Activated naive CD8-positive, alpha-beta T cell treated with anti-CD3 and anti-CD28 coated beads for 36 hours (primary cell): ENCODE results near the gene RXRA. TPM values are rescaled to one million over a fixed set of nuclear protein-coding genes. Genes with fewer than 3 reads are reported as not detected.

ENCODE experiments used
- DNase-seq: peaks from one replicate; pipeline ENCODE4 v3.0.0; 2021
- H3K27ac Mint-ChIP-seq: one replicate; pipeline ENCODE4 v1.8.0; 2022; ENCODE audit warnings: mild to moderate bottlenecking, moderate library complexity, mixed read lengths
- H3K27me3 Mint-ChIP-seq: one replicate; pipeline ENCODE4 v1.8.0; 2022; ENCODE audit warnings: mild to moderate bottlenecking, mixed read lengths
- H3K36me3 Mint-ChIP-seq: one replicate; pipeline ENCODE4 v1.8.0; 2021; ENCODE audit warnings: mild to moderate bottlenecking, mixed read lengths
- H3K4me1 Mint-ChIP-seq: one replicate; pipeline ENCODE4 v1.8.0; 2021; ENCODE audit warnings: mixed read lengths
- H3K4me3 Mint-ChIP-seq: one replicate; pipeline ENCODE4 v1.8.0; 2022; ENCODE audit warnings: mild to moderate bottlenecking, moderate library complexity, mixed read lengths
- H3K9me3 Mint-ChIP-seq: one replicate; pipeline ENCODE4 v1.8.0; 2022; ENCODE audit warnings: mixed read lengths
- total RNA-seq, 2 experiments: library from RNA; stranded (reverse); gene quantifications; one replicate each; pipeline ENCODE4 v1.2.3, GENCODE V29; 2021

RXRA gene
- total RNA-seq, 2 experiments from 2014 or later: 11.0 to 11.4 TPM

DNA sequence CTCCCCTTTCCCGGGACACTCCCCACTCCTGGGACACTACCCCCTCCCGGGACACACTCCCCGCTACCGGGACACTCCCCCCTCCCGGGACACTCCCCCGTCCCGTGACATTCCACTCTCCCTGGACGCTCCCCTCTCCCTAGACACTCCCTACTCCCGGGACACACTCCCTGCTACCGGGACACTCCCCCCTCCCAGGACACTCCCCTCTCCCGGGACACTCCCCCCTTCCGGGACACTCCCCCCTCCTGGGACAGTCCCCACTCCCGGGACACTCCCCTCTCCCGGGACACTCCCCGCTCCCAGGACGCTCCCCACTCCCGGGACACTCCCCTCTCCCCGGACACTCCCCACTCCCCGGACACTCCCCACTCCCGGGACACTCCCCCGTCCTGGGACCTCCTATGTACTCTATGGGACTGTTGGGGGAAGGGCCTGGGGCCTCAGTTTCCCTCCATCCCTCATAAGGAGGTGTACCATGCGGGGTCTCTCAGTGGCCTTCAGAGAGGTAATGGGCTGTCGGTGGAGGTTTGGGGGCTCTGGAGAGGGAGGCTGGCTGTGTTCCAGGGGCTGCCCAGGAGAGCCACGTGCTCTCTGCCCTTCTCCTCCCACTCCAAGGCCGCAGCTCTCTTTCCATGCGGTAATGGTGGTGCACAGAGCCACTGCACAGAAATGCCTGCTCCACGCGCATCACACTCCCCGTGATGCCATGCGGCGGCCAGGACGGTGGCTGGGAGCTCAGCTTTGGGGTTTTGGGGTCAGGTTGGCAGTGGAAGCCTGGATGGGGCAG, 96.2 kb downstream of the RXRA start:
- Mint-ChIP-seq H3K27me3 (no peaks in the 10 kb centered on the region), H3K36me3 (no peaks in the 10 kb centered on the region), H3K4me3 (no peak overlapping the region), H3K4me1 (no peaks in the 10 kb centered on the region), H3K27ac (no peak overlapping the region), H3K9me3 (no peaks in the 10 kb centered on the region)
- DNase-seq: no peak

DNA sequence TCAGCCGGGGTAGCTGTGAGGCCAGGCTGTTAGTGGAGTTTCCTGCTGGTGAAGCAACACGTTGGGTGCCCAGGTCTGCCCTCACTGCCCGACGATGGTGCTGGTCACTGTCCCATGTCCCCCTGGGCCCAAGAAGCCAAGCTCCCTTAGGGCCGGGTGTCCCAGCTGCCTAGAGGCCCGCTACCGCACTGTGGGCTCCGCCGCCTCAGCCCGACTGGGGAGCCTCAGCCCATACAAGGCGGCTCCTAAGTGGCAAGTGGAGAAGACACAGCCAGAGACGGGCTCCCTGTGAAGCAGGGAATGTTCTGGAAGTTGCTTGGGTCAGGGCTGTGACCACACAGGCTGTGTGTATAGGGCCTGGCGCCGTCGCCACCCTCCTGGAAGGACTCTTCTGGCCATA, 96.9 kb downstream of the RXRA start:
- Mint-ChIP-seq H3K36me3 (no peaks in the 10 kb centered on the region), H3K4me3 (no peak overlapping the region), H3K9me3 (no peaks in the 10 kb centered on the region), H3K27me3 (no peaks in the 10 kb centered on the region), H3K27ac (no peak overlapping the region), H3K4me1 (no peaks in the 10 kb centered on the region)
- no peak for DNase-seq

DNA sequence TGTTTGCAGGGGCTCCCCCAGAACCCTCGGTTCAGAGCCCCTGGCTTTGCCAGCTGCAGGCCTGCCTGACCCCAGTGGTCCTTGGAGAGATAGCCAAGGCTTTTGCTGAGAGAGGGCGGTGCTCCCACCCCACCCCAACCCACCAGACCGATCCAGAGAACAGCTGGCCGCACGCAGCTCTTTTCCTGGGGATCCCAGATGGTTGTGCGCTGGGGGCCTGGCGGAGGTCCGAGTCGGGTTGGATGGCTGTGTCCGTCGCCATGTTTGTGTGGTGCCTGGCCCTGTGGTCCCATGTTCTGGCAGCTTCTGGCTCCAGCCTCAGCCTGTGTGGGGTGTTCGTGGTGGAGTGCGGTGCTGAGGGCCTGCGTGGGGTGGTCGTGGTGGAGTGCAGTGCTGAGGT, 97.5 kb downstream of the RXRA start:
- H3K9me3 Mint-ChIP-seq: no peaks in the 10 kb centered on the region
- H3K27ac Mint-ChIP-seq: no peak overlapping the region
- no peaks in the 10 kb centered on the region for H3K36me3 Mint-ChIP-seq
- H3K27me3 Mint-ChIP-seq: no peaks in the 10 kb centered on the region
- H3K4me3 Mint-ChIP-seq: no peak overlapping the region
- H3K4me1 Mint-ChIP-seq: no peaks in the 10 kb centered on the region
- DNase-seq: no peak

DNA sequence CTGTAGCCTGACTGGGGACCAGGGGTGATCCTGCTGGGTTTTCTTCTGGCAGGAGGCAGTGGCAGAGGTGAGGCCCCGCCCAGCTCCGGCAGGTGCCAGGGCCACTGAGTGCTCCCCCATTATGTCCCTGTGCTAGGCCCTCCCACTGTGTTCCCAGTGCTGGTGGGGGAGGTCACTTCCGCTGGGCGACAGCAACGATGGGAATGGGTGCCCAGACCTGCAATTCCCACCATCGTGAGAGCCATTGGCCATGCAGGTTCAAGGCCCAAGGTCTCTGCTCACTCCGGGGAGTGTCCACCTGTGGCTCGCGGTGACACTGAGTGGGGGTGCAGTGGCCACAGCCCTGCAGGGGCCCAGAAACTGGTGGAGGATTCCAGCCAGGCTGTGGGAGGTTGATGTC, 98.6 kb downstream of the RXRA start:
- DNase-seq: no peak
- no peaks in the 10 kb centered on the region for H3K9me3 Mint-ChIP-seq
- no peaks in the 10 kb centered on the region for H3K27me3 Mint-ChIP-seq
- no peak overlapping the region for H3K4me3 Mint-ChIP-seq
- no peaks in the 10 kb centered on the region for H3K36me3 Mint-ChIP-seq
- H3K27ac Mint-ChIP-seq: no peak overlapping the region
- H3K4me1 Mint-ChIP-seq: no peaks in the 10 kb centered on the region

DNA sequence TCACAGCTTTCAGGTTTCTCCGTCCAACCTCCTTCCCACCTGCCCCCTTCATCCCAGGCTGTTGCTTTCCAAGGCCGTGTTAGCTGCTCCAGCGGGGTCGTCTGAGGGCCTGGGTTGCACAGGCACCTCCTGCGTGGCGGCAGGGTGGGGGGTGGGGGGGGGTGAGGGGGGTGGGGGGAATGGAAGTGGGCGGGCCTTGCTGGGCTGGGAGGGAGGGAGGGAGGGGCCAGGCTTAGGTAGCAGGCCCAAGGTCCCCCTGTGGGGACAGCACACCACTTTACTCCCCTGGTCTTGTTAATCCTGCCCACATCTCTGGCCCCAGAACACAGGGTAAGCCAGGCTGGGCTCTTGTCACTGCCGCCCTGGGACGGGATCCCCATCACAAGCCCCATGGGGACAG, 99.1 kb downstream of the RXRA start:
- no peaks in the 10 kb centered on the region for H3K36me3 Mint-ChIP-seq
- no peak overlapping the region for H3K27ac Mint-ChIP-seq
- H3K27me3 Mint-ChIP-seq: no peaks in the 10 kb centered on the region
- no peak for DNase-seq
- no peaks in the 10 kb centered on the region for H3K4me1 Mint-ChIP-seq
- H3K9me3 Mint-ChIP-seq: no peaks in the 10 kb centered on the region
- no peak overlapping the region for H3K4me3 Mint-ChIP-seq

DNA sequence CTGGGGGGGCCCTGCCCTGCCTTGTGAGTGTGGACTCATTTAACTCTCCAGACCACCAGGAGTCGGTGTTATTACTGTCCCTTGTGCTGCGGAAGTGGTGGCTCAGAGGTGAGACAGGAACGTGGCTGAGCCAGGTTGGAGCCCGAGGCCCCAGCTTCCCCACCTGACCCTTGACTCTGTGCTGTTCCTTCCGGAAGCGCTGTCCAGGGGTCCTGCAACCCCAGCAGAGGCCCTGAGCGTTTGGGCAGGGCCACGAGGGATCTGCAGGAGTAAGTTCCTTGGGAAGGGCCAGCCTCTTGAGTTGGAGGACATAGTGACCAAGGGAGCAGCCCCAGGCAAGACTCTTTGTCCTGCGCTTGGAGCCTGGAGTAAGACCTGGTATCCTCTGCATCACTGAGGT, 99.6 kb downstream of the RXRA start:
- no peak overlapping the region for H3K4me3 Mint-ChIP-seq
- H3K27ac Mint-ChIP-seq: no peak overlapping the region

DNA sequence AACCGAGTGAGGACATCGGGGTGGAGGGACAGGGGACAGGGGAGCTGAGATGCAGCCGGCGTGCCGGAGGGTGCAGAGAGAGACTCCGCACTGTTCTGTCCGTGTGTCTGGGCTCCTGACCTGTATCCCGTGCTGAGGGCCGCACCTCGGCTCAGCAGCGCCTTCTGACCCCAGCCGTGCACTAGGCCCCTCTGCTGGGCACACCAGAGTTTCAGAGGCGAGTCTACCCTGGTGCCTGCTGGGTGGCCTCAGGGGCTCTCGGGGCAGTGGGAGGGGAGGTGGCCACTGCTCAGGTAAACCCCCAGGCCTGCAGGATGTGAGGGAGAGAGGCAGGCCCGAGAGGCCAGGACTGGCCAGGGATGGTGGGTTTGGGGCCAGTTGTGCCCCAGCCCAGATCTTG, 100.2 kb downstream of the RXRA start:
- H3K4me1 Mint-ChIP-seq: no peaks in the 10 kb centered on the region
- H3K36me3 Mint-ChIP-seq: no peaks in the 10 kb centered on the region
- no peak overlapping the region for H3K4me3 Mint-ChIP-seq
- no peaks in the 10 kb centered on the region for H3K27me3 Mint-ChIP-seq
- no peak overlapping the region for H3K27ac Mint-ChIP-seq
- H3K9me3 Mint-ChIP-seq: no peaks in the 10 kb centered on the region
- no peak for DNase-seq

More for the DNA sequence above, 99.6 kb downstream of the RXRA start:
- H3K4me1 Mint-ChIP-seq: no peaks in the 10 kb centered on the region
- no peaks in the 10 kb centered on the region for H3K9me3 Mint-ChIP-seq
- DNase-seq: no peak
- no peaks in the 10 kb centered on the region for H3K27me3 Mint-ChIP-seq
- no peaks in the 10 kb centered on the region for H3K36me3 Mint-ChIP-seq

DNA sequence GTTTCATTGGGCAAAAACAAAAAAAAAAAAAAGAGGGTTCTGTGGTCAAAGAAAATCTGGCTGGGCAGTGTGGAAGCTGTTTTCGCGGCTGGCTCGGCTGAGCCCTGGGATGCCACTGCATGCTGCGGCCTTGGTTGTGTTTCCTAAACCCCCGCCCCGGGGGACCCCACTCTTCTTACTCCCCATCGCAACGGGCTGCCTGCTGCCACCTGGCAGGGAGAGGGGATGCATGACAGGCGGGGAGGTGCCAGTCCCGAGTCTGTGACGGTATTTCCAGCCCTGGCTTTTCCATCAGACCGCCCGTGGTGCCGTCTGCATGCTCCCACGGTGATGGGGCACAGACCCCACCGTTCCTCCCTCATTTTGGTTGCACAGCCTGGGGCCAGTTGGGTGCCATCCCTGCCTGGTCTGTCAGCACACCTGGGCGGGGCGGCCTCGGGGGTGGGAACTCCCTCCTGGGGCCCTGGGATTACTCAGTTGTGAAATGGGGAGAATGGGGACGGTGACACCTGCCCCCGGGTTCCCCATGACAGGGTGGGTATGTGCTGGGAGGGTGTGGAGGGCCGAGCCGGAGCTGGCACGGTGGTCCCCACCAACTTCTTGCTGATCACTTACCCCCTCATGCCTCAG, 101.0 kb downstream of the RXRA start:
- Mint-ChIP-seq H3K27ac (no peak overlapping the region), H3K4me3 (no peak overlapping the region), H3K4me1 (no peaks in the 10 kb centered on the region), H3K27me3 (no peaks in the 10 kb centered on the region), H3K36me3 (no peaks in the 10 kb centered on the region), H3K9me3 (no peaks in the 10 kb centered on the region)
- no peak for DNase-seq

DNA sequence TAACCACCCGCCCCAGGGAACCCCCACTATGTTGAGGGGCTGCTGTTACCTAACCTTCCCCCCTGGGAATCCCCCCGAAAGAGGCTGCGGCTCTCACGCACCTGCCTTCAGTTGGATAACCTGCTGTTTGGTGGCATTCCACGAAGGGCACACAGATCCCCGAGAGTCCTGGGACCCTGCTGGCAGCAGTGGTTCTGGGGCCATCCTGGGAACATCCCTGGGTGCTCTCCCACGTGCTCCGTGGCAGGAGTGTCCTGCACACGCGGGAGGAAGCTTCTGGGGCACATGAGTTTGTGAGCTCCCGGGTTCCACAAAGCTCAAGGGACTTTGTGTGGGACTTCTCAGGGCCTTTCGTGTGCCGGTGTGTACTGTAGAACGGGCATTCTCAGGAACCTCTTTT, 102.3 kb downstream of the RXRA start:
- Mint-ChIP-seq H3K4me3 (no peak overlapping the region), H3K4me1 (no peaks in the 10 kb centered on the region), H3K27me3 (no peaks in the 10 kb centered on the region), H3K36me3 (no peaks in the 10 kb centered on the region), H3K27ac (no peak overlapping the region), H3K9me3 (no peaks in the 10 kb centered on the region)
- DNase-seq: no peak

DNA sequence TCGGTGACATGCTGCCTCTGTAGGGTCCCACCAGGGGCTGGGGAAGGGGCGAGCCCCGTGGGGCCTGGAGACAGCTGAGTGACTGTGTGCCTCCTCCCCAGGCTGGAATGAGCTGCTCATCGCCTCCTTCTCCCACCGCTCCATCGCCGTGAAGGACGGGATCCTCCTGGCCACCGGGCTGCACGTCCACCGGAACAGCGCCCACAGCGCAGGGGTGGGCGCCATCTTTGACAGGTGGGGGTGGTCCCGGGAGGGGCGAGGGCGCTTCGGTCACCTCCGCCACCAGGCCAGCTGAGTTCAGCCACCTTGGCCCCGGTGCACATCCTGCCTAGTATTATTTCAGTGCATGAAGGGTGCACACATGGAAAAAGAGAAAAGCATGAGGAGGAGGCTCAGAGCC, 102.8 kb downstream of the RXRA start:
- no peaks in the 10 kb centered on the region for H3K36me3 Mint-ChIP-seq
- no peak overlapping the region for H3K27ac Mint-ChIP-seq
- H3K9me3 Mint-ChIP-seq: no peaks in the 10 kb centered on the region
- no peak overlapping the region for H3K4me3 Mint-ChIP-seq
- H3K4me1 Mint-ChIP-seq: no peaks in the 10 kb centered on the region
- H3K27me3 Mint-ChIP-seq: no peaks in the 10 kb centered on the region
- DNase-seq: no peak

DNA sequence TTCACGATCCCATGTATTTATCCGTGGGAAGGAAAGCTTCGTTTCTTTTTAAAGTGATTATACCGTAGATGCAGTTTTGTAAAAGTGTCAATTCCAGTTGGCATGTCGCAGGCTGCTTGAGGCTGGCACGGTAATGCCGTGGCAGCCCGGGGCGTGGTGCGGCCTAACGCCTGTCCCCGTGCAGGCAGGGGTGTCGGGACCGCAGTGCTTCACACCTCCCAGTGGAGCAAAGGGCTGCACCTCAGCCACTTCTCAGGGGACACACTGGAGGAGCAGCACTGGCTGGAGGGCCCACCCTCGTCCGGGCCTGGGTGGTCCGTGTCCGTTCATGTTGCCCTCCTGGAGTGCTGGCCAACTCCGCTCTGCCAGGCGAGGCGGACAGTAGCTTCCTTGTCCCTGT, 103.2 kb downstream of the RXRA start:
- Mint-ChIP-seq H3K9me3 (no peaks in the 10 kb centered on the region), H3K4me3 (no peak overlapping the region), H3K27ac (no peak overlapping the region)

DNA sequence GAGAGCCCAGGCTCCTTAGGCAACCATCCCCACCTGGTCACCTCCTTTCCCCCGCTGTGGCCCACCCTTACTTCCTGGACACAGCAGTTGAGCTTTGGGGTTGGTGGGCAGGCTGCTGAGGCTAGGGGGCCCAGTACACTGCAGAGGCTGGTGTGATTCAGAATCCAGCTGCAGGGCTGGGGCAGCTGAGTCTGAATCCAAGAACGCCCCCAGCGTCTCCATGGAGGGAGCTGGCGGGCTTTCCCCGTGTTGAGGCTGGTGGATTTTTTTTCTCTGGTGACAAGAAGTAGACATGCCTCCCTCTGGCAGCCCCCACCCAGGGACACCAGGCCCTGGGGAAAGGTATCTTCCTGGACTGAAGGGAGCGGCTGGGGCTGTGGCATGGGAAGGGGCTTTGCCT, 104.8 kb downstream of the RXRA start:
- no peaks in the 10 kb centered on the region for H3K27me3 Mint-ChIP-seq
- H3K27ac Mint-ChIP-seq: no peak overlapping the region
- H3K36me3 Mint-ChIP-seq: no peaks in the 10 kb centered on the region
- no peak overlapping the region for H3K4me3 Mint-ChIP-seq
- no peaks in the 10 kb centered on the region for H3K9me3 Mint-ChIP-seq
- no peak for DNase-seq
- no peaks in the 10 kb centered on the region for H3K4me1 Mint-ChIP-seq

More for the DNA sequence above, 103.2 kb downstream of the RXRA start:
- no peak for DNase-seq
- H3K36me3 Mint-ChIP-seq: no peaks in the 10 kb centered on the region
- H3K4me1 Mint-ChIP-seq: no peaks in the 10 kb centered on the region
- H3K27me3 Mint-ChIP-seq: no peaks in the 10 kb centered on the region

DNA sequence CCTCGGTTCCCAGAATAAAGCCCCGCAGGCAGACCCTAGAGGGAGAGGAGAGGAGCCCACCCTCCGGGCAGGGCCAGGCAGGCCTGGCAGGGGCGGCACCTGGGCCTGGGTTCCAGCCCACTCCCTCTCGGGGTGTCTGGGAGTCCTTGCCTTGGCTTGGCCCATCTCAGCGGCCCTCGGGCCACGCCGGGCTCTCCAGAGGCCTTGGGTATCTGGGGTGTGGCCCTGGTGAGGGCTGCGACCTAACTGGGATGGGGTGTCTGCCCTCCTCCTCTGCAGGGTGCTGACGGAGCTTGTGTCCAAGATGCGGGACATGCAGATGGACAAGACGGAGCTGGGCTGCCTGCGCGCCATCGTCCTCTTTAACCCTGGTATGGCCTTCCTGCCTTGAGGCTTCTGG, 105.4 kb downstream of the RXRA start:
- DNase-seq: no peak
- Mint-ChIP-seq H3K27ac (no peak overlapping the region), H3K36me3 (no peaks in the 10 kb centered on the region), H3K27me3 (no peaks in the 10 kb centered on the region), H3K4me1 (no peaks in the 10 kb centered on the region), H3K4me3 (no peak overlapping the region), H3K9me3 (no peaks in the 10 kb centered on the region)

DNA sequence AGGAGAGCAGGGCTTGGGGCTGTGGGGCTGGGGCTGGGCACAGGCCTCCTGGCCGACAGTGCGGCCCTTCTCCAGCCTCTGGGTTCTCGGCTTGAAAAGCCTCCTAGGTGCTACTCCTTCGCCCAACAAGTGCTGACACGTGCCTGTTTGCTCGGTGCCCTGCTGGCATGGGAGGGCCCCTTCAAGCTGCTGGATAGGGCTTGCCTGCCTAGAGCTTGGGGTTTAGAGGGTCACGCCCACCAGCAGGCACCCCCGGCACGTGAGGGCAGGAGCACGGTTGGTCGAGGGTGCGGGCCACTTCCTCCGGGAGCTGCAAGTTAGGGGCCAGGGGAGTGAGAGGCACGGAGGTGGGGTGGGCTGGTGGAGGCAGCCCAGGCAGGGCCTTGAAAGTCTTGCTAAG, 106.2 kb downstream of the RXRA start:
- Mint-ChIP-seq H3K9me3 (no peaks in the 10 kb centered on the region), H3K27me3 (no peaks in the 10 kb centered on the region), H3K4me3 (no peak overlapping the region), H3K4me1 (no peaks in the 10 kb centered on the region), H3K27ac (no peak overlapping the region), H3K36me3 (no peaks in the 10 kb centered on the region)
- no peak for DNase-seq

DNA sequence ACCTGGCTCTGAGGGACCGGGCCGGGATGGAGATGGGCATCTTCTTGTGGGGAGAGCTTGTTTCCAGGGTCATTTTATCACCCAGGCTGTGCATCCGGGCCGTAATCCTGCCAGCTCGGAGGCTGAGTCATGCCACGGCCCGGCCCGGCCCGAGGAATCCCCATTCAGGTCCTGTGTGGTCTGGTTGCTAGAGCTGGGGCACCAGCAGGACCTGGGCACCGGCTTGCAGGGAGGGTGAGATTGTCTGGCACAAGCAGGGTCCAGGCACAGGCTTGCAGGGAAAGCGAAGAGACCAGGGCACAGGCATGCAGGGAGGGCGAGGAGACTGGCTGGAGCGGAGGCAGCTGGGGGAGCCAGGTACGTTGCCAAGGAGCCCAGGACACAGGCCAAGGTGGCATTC, 106.8 kb downstream of the RXRA start:
- no peaks in the 10 kb centered on the region for H3K27me3 Mint-ChIP-seq
- H3K9me3 Mint-ChIP-seq: no peaks in the 10 kb centered on the region
- no peak for DNase-seq
- H3K4me1 Mint-ChIP-seq: no peaks in the 10 kb centered on the region
- no peaks in the 10 kb centered on the region for H3K36me3 Mint-ChIP-seq
- H3K4me3 Mint-ChIP-seq: no peak overlapping the region
- H3K27ac Mint-ChIP-seq: no peak overlapping the region
